Suprapubic skin (tissue), 4 donors: ENCODE measurements around the gene BZW2.

ENCODE experiments used
- POLR2A ChIP-seq, 2 donors: fragments of 450-650 bp; IDR thresholded peaks; one replicate each; pipeline ENCODE4 v1.6.1; 2017; ENCODE audit warnings: antibody characterized with exemption in 2 of 2, mild to moderate bottlenecking in 2 of 2, moderate library complexity in 2 of 2
- POLR2AphosphoS5 ChIP-seq, 3 donors: sonication (generic); formaldehyde crosslinking; IDR thresholded peaks; one replicate each; pipeline ENCODE4 v1.6.1; 2017; ENCODE audit warnings: antibody characterized with exemption in 3 of 3
- TF ChIP-seq, protein P1 (sequence below), 2 donors: fragments of 200-600 bp in 1 of 2; fragments of 450-650 bp in 1 of 2; sonication (generic) in 1 of 2; IDR thresholded peaks; one replicate each; pipeline ENCODE4 v1.5.1; 2016 to 2019; ENCODE audit warnings: antibody characterized with exemption in 2 of 2, mild to moderate bottlenecking in 1 of 2, moderate library complexity in 1 of 2

DNA sequence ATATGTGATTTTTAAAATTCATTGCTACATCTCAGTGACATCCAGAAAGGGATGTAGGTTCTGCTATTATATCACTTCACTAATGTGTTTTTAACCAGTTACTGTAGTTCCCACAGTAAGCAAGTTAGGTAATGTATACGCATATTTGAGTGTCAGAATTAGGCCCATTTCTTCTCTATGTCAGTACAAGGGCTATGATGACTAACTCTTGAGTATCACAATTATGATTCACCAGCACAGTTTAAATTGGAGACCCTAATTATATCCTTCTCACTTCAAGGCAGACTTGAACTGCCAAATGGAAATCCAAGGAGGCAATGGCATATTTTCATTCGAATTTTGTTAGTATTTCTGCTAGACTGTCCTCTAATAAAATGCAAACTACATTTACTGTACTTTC lies 23.6 kb downstream of the BZW2 start:
- TF ChIP-seq POLR2A (IDR thresholded peaks at IDR 0.05) (no peak), POLR2AphosphoS5 (IDR thresholded peaks at IDR 0.05) (no peak)
- TF ChIP-seq, protein P1, sequence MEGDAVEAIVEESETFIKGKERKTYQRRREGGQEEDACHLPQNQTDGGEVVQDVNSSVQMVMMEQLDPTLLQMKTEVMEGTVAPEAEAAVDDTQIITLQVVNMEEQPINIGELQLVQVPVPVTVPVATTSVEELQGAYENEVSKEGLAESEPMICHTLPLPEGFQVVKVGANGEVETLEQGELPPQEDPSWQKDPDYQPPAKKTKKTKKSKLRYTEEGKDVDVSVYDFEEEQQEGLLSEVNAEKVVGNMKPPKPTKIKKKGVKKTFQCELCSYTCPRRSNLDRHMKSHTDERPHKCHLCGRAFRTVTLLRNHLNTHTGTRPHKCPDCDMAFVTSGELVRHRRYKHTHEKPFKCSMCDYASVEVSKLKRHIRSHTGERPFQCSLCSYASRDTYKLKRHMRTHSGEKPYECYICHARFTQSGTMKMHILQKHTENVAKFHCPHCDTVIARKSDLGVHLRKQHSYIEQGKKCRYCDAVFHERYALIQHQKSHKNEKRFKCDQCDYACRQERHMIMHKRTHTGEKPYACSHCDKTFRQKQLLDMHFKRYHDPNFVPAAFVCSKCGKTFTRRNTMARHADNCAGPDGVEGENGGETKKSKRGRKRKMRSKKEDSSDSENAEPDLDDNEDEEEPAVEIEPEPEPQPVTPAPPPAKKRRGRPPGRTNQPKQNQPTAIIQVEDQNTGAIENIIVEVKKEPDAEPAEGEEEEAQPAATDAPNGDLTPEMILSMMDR (IDR thresholded peaks at IDR 0.05) = no peak
